K562 (cell line): Measurements from ENCODE around the gene IARS2. TPM values are rescaled to one million over a fixed set of nuclear protein-coding genes. Genes with fewer than 3 reads are reported as not detected.

Experiments used
- CTBP1 ChIP-seq: fragments of 450-650 bp; IDR thresholded peaks from 2 replicates; pipeline ENCODE4 v1.6.1; 2016; ENCODE audit warnings: borderline replicate concordance
- ELF1 ChIP-seq: fragments of 200-800 bp; sonication (Bioruptor generic); IDR thresholded peaks from 2 replicates; pipeline ENCODE4 v1.6.1; 2016; ENCODE audit warnings: missing genetic modification characterization, missing compliant biosample characterization
- GATAD2A ChIP-seq: fragments of 450-650 bp; IDR thresholded peaks from 2 replicates; pipeline ENCODE4 v1.6.1; 2017
- KLF16 ChIP-seq: IDR thresholded peaks from 2 replicates; pipeline ENCODE4 v1.6.1; 2016; ENCODE audit warnings: antibody characterized with exemption
- MAZ ChIP-seq, 2 experiments: fragments of 450-650 bp in 1 of 2; sonication (generic) in 1 of 2; formaldehyde crosslinking; IDR thresholded peaks in 1 of 2; conservative IDR thresholded peaks in 1 of 2; 2 replicates each; pipeline versions ENCODE4 v1.4.0 to v1.5.0; 2020; ENCODE audit warnings: mild to moderate bottlenecking in 1 of 2, missing genetic modification reagents in 1 of 2
- MCM2 ChIP-seq: fragments of 450-650 bp; IDR thresholded peaks from 2 replicates; pipeline ENCODE4 v1.6.1; 2017; ENCODE audit warnings: low read depth, mild to moderate bottlenecking
- MTA1 ChIP-seq: fragments of 450-650 bp; IDR thresholded peaks from 2 replicates; pipeline ENCODE4 v1.6.1; 2017; ENCODE audit warnings: borderline replicate concordance
- MXI1 ChIP-seq: IDR thresholded peaks from 2 replicates; pipeline ENCODE4 v1.6.1; 2011; ENCODE audit warnings: low read depth, mild to moderate bottlenecking, improper control_type of control experiment, low read length
- NR3C1 ChIP-seq: sonication (generic); formaldehyde crosslinking; IDR thresholded peaks from 2 replicates; pipeline ENCODE4 v1.8.1; 2022; ENCODE audit warnings: missing genetic modification reagents
- PHF21A ChIP-seq: fragments of 450-650 bp; IDR thresholded peaks from 2 replicates; pipeline ENCODE4 v1.6.1; 2017; ENCODE audit warnings: low read depth, borderline replicate concordance
- PREB ChIP-seq: sonication (generic); formaldehyde crosslinking; IDR thresholded peaks from 2 replicates; pipeline ENCODE4 v1.8.1; 2023; ENCODE audit warnings: mild to moderate bottlenecking, missing genetic modification reagents
- SP2 ChIP-seq: IDR thresholded peaks from 2 replicates; pipeline ENCODE4 v1.6.1; 2011; ENCODE audit warnings: mild to moderate bottlenecking, low read depth, low read length, moderate library complexity; ENCODE audit not compliant: poor library complexity, severe bottlenecking; ENCODE audit errors: extremely low read depth
- STAT5B ChIP-seq: fragments of 250-450 bp; sonication (Bioruptor Pico); IDR thresholded peaks from 2 replicates; pipeline ENCODE4 v1.8.0; 2021; ENCODE audit warnings: mild to moderate bottlenecking, inconsistent platforms
- THRB ChIP-seq: fragments of 450-650 bp; formaldehyde crosslinking; conservative IDR thresholded peaks from 2 replicates; pipeline ENCODE4 v1.4.0; 2022; ENCODE audit warnings: mild to moderate bottlenecking, missing genetic modification characterization
- ZNF124 ChIP-seq: sonication (generic); formaldehyde crosslinking; IDR thresholded peaks from 2 replicates; pipeline ENCODE4 v1.8.1; 2022; ENCODE audit warnings: missing genetic modification reagents
- ZNF146 ChIP-seq: IDR thresholded peaks from one replicate; pipeline ENCODE4 v1.6.1; 2018; ENCODE audit warnings: missing compliant biosample characterization; ENCODE audit not compliant: unreplicated experiment
- ZNF212 ChIP-seq: fragments of 450-650 bp; formaldehyde crosslinking; IDR thresholded peaks from 2 replicates; pipeline ENCODE4 v1.4.0; 2020; ENCODE audit warnings: mild to moderate bottlenecking
- ZNF347 ChIP-seq: fragments of 450-650 bp; formaldehyde crosslinking; IDR thresholded peaks from 2 replicates; pipeline ENCODE4 v1.4.0; 2020; ENCODE audit warnings: low read depth, mild to moderate bottlenecking, moderate library complexity
- ZZZ3 ChIP-seq: fragments of 450-650 bp; IDR thresholded peaks from 2 replicates; pipeline ENCODE4 v1.6.1; 2016; ENCODE audit warnings: antibody characterized with exemption, mild to moderate bottlenecking, moderate library complexity
- polyA plus RNA-seq, 8 experiments: library from polyadenylated mRNA; depleted of rRNA in 4 of 8; stranded (reverse) in 5 of 8; unstranded in 3 of 8; fragments of >200 nt; fragmentation: Nextera tagmentation in 2 of 8; fragmentation: Illumina TruSeq in 1 of 8; extraction: Ambion mirVana in 2 of 8; extraction: Trizol in 1 of 8; gene quantifications; 2 replicates each; pipeline versions ENCODE4 v1.2.1 to v1.2.3, GENCODE V29; 2011 to 2014; ENCODE audit warnings: inconsistent platforms in 1 of 8, missing spikeins in 1 of 8
- total RNA-seq, 7 experiments: library from RNA; depleted of rRNA in 6 of 7; stranded (reverse); fragments of >200 nt in 6 of 7; fragmentation: Illumina TruSeq in 2 of 7; extraction: Trizol in 2 of 7; gene quantifications; 2 replicates each; pipeline versions ENCODE4 v1.2.1 to v1.2.3, GENCODE V29; 2011 to 2021; ENCODE audit warnings: low replicate concordance in 1 of 7
- TF ChIP-seq, protein P1 (sequence below): fragments of 250-450 bp; sonication (Bioruptor Pico); IDR thresholded peaks from 2 replicates; pipeline ENCODE4 v1.4.0; 2020
- TF ChIP-seq, protein P2 (sequence below): fragments of 250-450 bp; sonication (Bioruptor Pico); IDR thresholded peaks from 2 replicates; pipeline ENCODE4 v1.8.0; 2021; ENCODE audit warnings: moderate library complexity, mild to moderate bottlenecking, inconsistent platforms

IARS2 gene
- total and polyA plus RNA-seq, 9 of the 15 experiments (the other 6 are each of a cell fraction or from before 2014, with no cell fraction given), result 39.6 to 127 (median 93.8) TPM

- TF ChIP-seq, protein P1, sequence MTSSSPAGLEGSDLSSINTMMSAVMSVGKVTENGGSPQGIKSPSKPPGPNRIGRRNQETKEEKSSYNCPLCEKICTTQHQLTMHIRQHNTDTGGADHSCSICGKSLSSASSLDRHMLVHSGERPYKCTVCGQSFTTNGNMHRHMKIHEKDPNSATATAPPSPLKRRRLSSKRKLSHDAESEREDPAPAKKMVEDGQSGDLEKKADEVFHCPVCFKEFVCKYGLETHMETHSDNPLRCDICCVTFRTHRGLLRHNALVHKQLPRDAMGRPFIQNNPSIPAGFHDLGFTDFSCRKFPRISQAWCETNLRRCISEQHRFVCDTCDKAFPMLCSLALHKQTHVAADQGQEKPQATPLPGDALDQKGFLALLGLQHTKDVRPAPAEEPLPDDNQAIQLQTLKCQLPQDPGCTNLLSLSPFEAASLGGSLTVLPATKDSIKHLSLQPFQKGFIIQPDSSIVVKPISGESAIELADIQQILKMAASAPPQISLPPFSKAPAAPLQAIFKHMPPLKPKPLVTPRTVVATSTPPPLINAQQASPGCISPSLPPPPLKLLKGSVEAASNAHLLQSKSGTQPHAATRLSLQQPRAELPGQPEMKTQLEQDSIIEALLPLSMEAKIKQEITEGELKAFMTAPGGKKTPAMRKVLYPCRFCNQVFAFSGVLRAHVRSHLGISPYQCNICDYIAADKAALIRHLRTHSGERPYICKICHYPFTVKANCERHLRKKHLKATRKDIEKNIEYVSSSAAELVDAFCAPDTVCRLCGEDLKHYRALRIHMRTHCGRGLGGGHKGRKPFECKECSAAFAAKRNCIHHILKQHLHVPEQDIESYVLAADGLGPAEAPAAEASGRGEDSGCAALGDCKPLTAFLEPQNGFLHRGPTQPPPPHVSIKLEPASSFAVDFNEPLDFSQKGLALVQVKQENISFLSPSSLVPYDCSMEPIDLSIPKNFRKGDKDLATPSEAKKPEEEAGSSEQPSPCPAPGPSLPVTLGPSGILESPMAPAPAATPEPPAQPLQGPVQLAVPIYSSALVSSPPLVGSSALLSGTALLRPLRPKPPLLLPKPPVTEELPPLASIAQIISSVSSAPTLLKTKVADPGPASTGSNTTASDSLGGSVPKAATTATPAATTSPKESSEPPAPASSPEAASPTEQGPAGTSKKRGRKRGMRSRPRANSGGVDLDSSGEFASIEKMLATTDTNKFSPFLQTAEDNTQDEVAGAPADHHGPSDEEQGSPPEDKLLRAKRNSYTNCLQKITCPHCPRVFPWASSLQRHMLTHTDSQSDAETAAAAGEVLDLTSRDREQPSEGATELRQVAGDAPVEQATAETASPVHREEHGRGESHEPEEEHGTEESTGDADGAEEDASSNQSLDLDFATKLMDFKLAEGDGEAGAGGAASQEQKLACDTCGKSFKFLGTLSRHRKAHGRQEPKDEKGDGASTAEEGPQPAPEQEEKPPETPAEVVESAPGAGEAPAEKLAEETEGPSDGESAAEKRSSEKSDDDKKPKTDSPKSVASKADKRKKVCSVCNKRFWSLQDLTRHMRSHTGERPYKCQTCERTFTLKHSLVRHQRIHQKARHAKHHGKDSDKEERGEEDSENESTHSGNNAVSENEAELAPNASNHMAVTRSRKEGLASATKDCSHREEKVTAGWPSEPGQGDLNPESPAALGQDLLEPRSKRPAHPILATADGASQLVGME (CRISPR knock-in tag), result 0 out of 2 replicates have a peak, but pooled peaks have one; percentile 88
- TF ChIP-seq THRB, result 0 out of 2 replicates have a peak, but pooled peaks have one; percentile 43
- peak; percentile 91; the same call in 1 of the 2 replicates for TF ChIP-seq CTBP1
- TF ChIP-seq ZZZ3, result no peak
- TF ChIP-seq STAT5B, result no peak
- TF ChIP-seq MTA1, result peak; percentile 56; the same call in 1 of the 2 replicates
- peak; percentile 70 to 82 for TF ChIP-seq MAZ (CRISPR knock-in tag; conservative IDR thresholded peaks at IDR 0.05 in 1 of 2, IDR thresholded peaks at IDR 0.05 in 1 of 2)
- TF ChIP-seq MCM2, result no peak
- TF ChIP-seq ZNF347 (CRISPR knock-in tag), result no peak
- no peak for TF ChIP-seq NR3C1 (CRISPR knock-in tag)
- TF ChIP-seq SP2, result no peak
- TF ChIP-seq ELF1 (tag), result no peak
- no peak for TF ChIP-seq PREB (CRISPR knock-in tag)
- peak; percentile 61; the same call in 1 of the 2 replicates for TF ChIP-seq PHF21A
- no peak for TF ChIP-seq MXI1
- TF ChIP-seq, protein P2, sequence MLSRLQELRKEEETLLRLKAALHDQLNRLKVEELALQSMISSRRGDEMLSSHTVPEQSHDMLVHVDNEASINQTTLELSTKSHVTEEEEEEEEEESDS (CRISPR knock-in tag), result no peak
- TF ChIP-seq KLF16, result no peak
- TF ChIP-seq ZNF124 (CRISPR knock-in tag), result no peak
- no peak for TF ChIP-seq GATAD2A
- no peak for TF ChIP-seq ZNF212 (CRISPR knock-in tag)
- TF ChIP-seq ZNF146, result no peak
These were observed 4.0 kb upstream of the IARS2 start, which contains the start of gene BPNT1 (continued) for GRCh38 chr1:220089650-220090556.
